B cell (primary cell): ENCODE measurements around the gene TMEM116. TPM values are rescaled to one million over a fixed set of nuclear protein-coding genes. Genes with fewer than 3 reads are reported as not detected.

ENCODE experiments used
- ATAC-seq: fragments of 200-7000 bp; cut with Tn5 transposase; one replicate; pipeline ENCODE4 v1.10.0; 2021; ENCODE audit warnings: low read depth, mild to moderate bottlenecking, moderate number of reproducible peaks, moderate library complexity
- CTCF ChIA-PET: fragments of 350-600 bp; sonication (Branson Sonifier 250); formaldehyde crosslinking; loops from one replicate; lab custom pipeline; 2021; ENCODE audit warnings: antibody characterized with exemption, inconsistent platforms; lab: Charles Lee
- POLR2A ChIA-PET: fragments of 350-600 bp; sonication (Branson Sonifier 250); formaldehyde crosslinking; loops from one replicate; lab custom pipeline; 2021; ENCODE audit warnings: antibody characterized with exemption; lab: Charles Lee
- DNase-seq: peaks from one replicate; pipeline ENCODE4 v3.0.0; 2013
- H2AFZ ChIP-seq: 2 replicates; pipeline ENCODE4 v1.6.1; 2012; ENCODE audit warnings: mild to moderate bottlenecking, low read depth, low read length; ENCODE audit not compliant: insufficient read depth, poor library complexity, severe bottlenecking
- H3K27ac ChIP-seq, 2 donors: 1 replicate in 1 of 2; 2 replicates in 1 of 2; pipeline ENCODE4 v1.5.1; 2012 to 2013; ENCODE audit warnings: low read length in 2 of 2, mild to moderate bottlenecking in 2 of 2, moderate library complexity in 1 of 2
- H3K27me3 ChIP-seq, 4 experiments: fragments of 200-600 bp in 1 of 4; sonication (generic) in 1 of 4; replicated peaks in 1 of 4; 1 replicate in 2 of 4; 2 replicates in 2 of 4; pipeline versions ENCODE4 v1.6.1 to v1.7.0; 2013 to 2016; ENCODE audit warnings: low read length in 3 of 4, mild to moderate bottlenecking in 2 of 4, mixed read lengths in 1 of 4, moderate library complexity in 1 of 4; ENCODE audit not compliant: insufficient read depth in 4 of 4, control insufficient read depth in 3 of 4; ENCODE audit errors: control extremely low read depth in 1 of 4
- H3K36me3 ChIP-seq, 2 experiments: replicated peaks in 1 of 2; 1 replicate in 1 of 2; 2 replicates in 1 of 2; pipeline versions ENCODE4 v1.6.1 to v1.7.1; 2013; ENCODE audit warnings: low read length in 1 of 2; ENCODE audit not compliant: insufficient read depth in 2 of 2, control insufficient read depth in 1 of 2; ENCODE audit errors: control extremely low read depth in 1 of 2, extremely low read depth in 1 of 2
- H3K4me1 ChIP-seq, 2 donors: fragments of 200-600 bp in 1 of 2; sonication (generic) in 1 of 2; 1 replicate in 1 of 2; 2 replicates in 1 of 2; pipeline versions ENCODE4 v1.5.1 to v1.6.1; 2013 to 2017; ENCODE audit warnings: low read length in 2 of 2; ENCODE audit not compliant: control insufficient read depth in 2 of 2, insufficient read depth in 2 of 2
- H3K4me2 ChIP-seq: replicated peaks from 2 replicates; pipeline ENCODE3; 2012; ENCODE audit warnings: mild to moderate bottlenecking, low read depth, low read length; ENCODE audit not compliant: poor library complexity, severe bottlenecking
- H3K4me3 ChIP-seq, 5 experiments: fragments of 200-600 bp in 1 of 5; sonication (generic) in 1 of 5; 1 replicate in 3 of 5; 2 replicates in 2 of 5; pipeline versions ENCODE4 v1.5.1 to v1.7.0; 2011 to 2016; ENCODE audit warnings: low read length in 4 of 5, mild to moderate bottlenecking in 4 of 5, low read depth in 2 of 5, control low read depth in 1 of 5, moderate library complexity in 1 of 5; ENCODE audit not compliant: insufficient read depth in 1 of 5; ENCODE audit errors: control extremely low read depth in 1 of 5, extremely low read depth in 1 of 5
- H3K79me2 ChIP-seq: fragments of 200-600 bp; sonication (generic); one replicate; pipeline ENCODE4 v1.6.0; 2016; ENCODE audit warnings: low read length; ENCODE audit not compliant: control insufficient read depth, insufficient read depth
- H3K9ac ChIP-seq: fragments of 200-600 bp; sonication (generic); 2 replicates; pipeline ENCODE4 v1.6.1; 2017; ENCODE audit warnings: mild to moderate bottlenecking, low read length, moderate library complexity
- H3K9me3 ChIP-seq, 3 donors: one replicate each; pipeline versions ENCODE4 v1.6.1 to v1.7.1; 2013; ENCODE audit warnings: low read length in 2 of 3; ENCODE audit not compliant: control insufficient read depth in 2 of 3, insufficient read depth in 1 of 3; ENCODE audit errors: control extremely low read depth in 1 of 3
- H4K20me1 ChIP-seq: 2 replicates; pipeline ENCODE4 v1.6.0; 2012; ENCODE audit warnings: mild to moderate bottlenecking, low read length; ENCODE audit not compliant: insufficient read depth, control insufficient read depth, poor library complexity, severe bottlenecking
- H3K27ac Mint-ChIP-seq: one replicate; pipeline ENCODE4 v1.8.0; 2021; ENCODE audit warnings: mixed read lengths
- H3K27me3 Mint-ChIP-seq: one replicate; pipeline ENCODE4 v1.8.0; 2021; ENCODE audit warnings: mixed read lengths
- H3K4me1 Mint-ChIP-seq: one replicate; pipeline ENCODE4 v1.8.0; 2021; ENCODE audit warnings: mixed read lengths
- H3K4me3 Mint-ChIP-seq: one replicate; pipeline ENCODE4 v1.8.0; 2021; ENCODE audit warnings: mixed read lengths
- H3K9me3 Mint-ChIP-seq: one replicate; pipeline ENCODE4 v1.8.0; 2022; ENCODE audit warnings: mixed read lengths; ENCODE audit not compliant: insufficient read depth
- EZH2 ChIP-seq: IDR thresholded peaks from 2 replicates; pipeline ENCODE4 v1.6.1; 2012; ENCODE audit warnings: borderline replicate concordance, low read depth, mild to moderate bottlenecking, moderate library complexity, low read length; ENCODE audit not compliant: insufficient read depth, poor library complexity, severe bottlenecking
- WGBS: methylation state at CpG from one replicate; pipeline ENCODE4 v1.1.5; 2013; ENCODE audit warnings: missing lambda C conversion rate; ENCODE audit not compliant: insufficient coverage; 5-methylcytosine and 5-hydroxymethylcytosine counted together
- intact Hi-C: fragments of 100-400 bp; cut with micrococcal nuclease; formaldehyde crosslinking; loops from one replicate; pipeline ENCODE4 v1.10.0; 2022
- polyA plus RNA-seq: library from polyadenylated mRNA; depleted of rRNA; stranded (reverse); fragments of >200 nt; gene quantifications from 2 replicates; pipeline ENCODE4 v1.2.3, GENCODE V29; 2012
- small RNA-seq: library from RNA; depleted of rRNA; stranded (forward); fragments of <200 nt; gene quantifications from one replicate; pipeline ENCODE3, GENCODE V24; 2012; ENCODE audit warnings: low replicate concordance, low read depth; ENCODE audit not compliant: insufficient read length
- total RNA-seq, 2 donors: library from RNA; stranded (reverse); fragments of 120-200 nt in 1 of 2; gene quantifications; 1 replicate in 1 of 2; 2 replicates in 1 of 2; pipeline versions ENCODE4 v1.2.3 to v1.2.4, GENCODE V29; 2013 to 2022
- TF ChIP-seq, protein P1 (sequence below): fragments of 200-600 bp; IDR thresholded peaks from one replicate; pipeline ENCODE4 v1.8.0; 2022; ENCODE audit warnings: antibody characterized with exemption, mild to moderate bottlenecking

The TMEM116 gene
- total and polyA plus RNA-seq, 2 donors (not counting 1 experiment from before 2014, with no cell fraction given): 7.9 to 11.7 TPM

DNA sequence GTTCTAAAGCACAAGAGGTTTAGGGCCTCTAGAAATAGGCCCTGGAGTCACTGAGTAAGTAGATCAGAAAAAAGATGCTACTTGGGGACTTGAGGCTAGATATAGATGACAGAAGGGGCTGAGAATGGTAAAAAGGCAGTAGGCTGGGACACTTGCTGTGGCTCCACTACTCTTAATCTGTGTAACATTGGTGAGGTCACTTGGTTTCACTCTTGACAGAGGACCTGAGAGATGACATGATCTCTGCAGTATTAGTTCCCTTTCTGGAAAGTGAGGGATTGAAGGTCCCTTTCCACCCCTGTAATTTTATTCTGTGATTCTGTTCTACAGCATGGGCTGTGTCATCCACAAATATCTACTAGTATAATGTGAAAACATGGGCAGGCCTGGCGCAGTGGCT, 131.2 kb downstream of the TMEM116 start:
- H3K27ac ChIP-seq: no peak overlapping the region
- H3K9me3 ChIP-seq: no peaks in the 10 kb centered on the region
- H3K27me3 ChIP-seq: no peaks in the 10 kb centered on the region
- H3K4me3 Mint-ChIP-seq: no peak overlapping the region
- ATAC-seq (no peak), DNase-seq (no peak)
- no peak overlapping the region for H3K9ac ChIP-seq
- no peak for TF ChIP-seq EZH2
- TF ChIP-seq, protein P1, sequence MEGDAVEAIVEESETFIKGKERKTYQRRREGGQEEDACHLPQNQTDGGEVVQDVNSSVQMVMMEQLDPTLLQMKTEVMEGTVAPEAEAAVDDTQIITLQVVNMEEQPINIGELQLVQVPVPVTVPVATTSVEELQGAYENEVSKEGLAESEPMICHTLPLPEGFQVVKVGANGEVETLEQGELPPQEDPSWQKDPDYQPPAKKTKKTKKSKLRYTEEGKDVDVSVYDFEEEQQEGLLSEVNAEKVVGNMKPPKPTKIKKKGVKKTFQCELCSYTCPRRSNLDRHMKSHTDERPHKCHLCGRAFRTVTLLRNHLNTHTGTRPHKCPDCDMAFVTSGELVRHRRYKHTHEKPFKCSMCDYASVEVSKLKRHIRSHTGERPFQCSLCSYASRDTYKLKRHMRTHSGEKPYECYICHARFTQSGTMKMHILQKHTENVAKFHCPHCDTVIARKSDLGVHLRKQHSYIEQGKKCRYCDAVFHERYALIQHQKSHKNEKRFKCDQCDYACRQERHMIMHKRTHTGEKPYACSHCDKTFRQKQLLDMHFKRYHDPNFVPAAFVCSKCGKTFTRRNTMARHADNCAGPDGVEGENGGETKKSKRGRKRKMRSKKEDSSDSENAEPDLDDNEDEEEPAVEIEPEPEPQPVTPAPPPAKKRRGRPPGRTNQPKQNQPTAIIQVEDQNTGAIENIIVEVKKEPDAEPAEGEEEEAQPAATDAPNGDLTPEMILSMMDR: no peak
- peaks cover 21 to 72% of the 10 kb centered on the region in 2 experiments for H3K36me3 ChIP-seq
- 100% methylated on average over 1 of the region's 1 CpG for WGBS
- no peaks in the 10 kb centered on the region for H3K9me3 Mint-ChIP-seq
- H3K4me1 Mint-ChIP-seq: no peaks in the 10 kb centered on the region
- ChIA-PET CTCF (no interaction called here), POLR2A (no interaction called here)
- intact Hi-C loops: no loop called here
- H3K4me2 ChIP-seq: no peak overlapping the region
- peaks cover 3% of the 10 kb centered on the region for H3K79me2 ChIP-seq
- H2AFZ ChIP-seq: no peak overlapping the region
- H3K27ac Mint-ChIP-seq: no peak overlapping the region
- no peaks in the 10 kb centered on the region for H3K27me3 Mint-ChIP-seq
- no peaks in the 10 kb centered on the region for H4K20me1 ChIP-seq
- H3K4me3 ChIP-seq: no peak overlapping the region
- H3K4me1 ChIP-seq: no peaks in the 10 kb centered on the region

Small RNA genes lying within 50 kb of the gene (small RNA-seq; reads per million reads assigned to genes)
- gene AC004024.1: not detected
- gene MIR3657: not detected

Other genes starting within 250 kb of the TMEM116 start
- gene ALDH2, start 246.2 kb downstream of the TMEM116 start, total RNA-seq: 22.3 TPM in 2 replicates
- gene ALDH2, start 246.2 kb downstream of the TMEM116 start, polyA plus RNA-seq: 7.0 and 10.3 TPM in 2 replicates
- 64.4 and 73.1 TPM in 2 replicates for gene MAPKAPK5, start 170.9 kb downstream of the TMEM116 start, total RNA-seq
- 60.2 and 69.0 TPM in 2 replicates for gene MAPKAPK5, start 170.9 kb downstream of the TMEM116 start, polyA plus RNA-seq
- 149 and 152 TPM in 2 replicates for gene ERP29, start 261 bp upstream of the TMEM116 start, total RNA-seq
- gene ERP29, start 261 bp upstream of the TMEM116 start, polyA plus RNA-seq: 130 and 146 TPM in 2 replicates
- 36.5 and 40.8 TPM in 2 replicates for gene NAA25, start 95.6 kb upstream of the TMEM116 start, total RNA-seq
- 5.9 and 13.0 TPM in 2 replicates for gene NAA25, start 95.6 kb upstream of the TMEM116 start, polyA plus RNA-seq
- gene TRAFD1, start 112.4 kb upstream of the TMEM116 start, total RNA-seq: 37.2 and 37.7 TPM in 2 replicates
- gene TRAFD1, start 112.4 kb upstream of the TMEM116 start, polyA plus RNA-seq: 23.1 and 30.9 TPM in 2 replicates